H9 (cell line): ENCODE results near the gene CNDP1. TPM values are rescaled to one million over a fixed set of nuclear protein-coding genes. Genes with fewer than 3 reads are reported as not detected.

Experiments used
- DNase-seq: peaks from one replicate; pipeline ENCODE4 v3.0.0-alpha.2; 2017
- H2AFZ ChIP-seq: one replicate; pipeline ENCODE4 v1.6.1; 2013; ENCODE audit warnings: mild to moderate bottlenecking, low read length, control low read depth, moderate library complexity
- H2AK5ac ChIP-seq: 2 replicates; pipeline ENCODE4 v1.6.1; 2013; ENCODE audit warnings: low read length, control low read depth, mixed read lengths; ENCODE audit not compliant: insufficient read length
- H2BK120ac ChIP-seq: one replicate; pipeline ENCODE4 v1.6.1; 2013; ENCODE audit warnings: low read depth, mild to moderate bottlenecking, low read length, control low read depth, inconsistent platforms; ENCODE audit not compliant: poor library complexity, severe bottlenecking
- H2BK12ac ChIP-seq: 2 replicates; pipeline ENCODE4 v1.6.1; 2013; ENCODE audit warnings: low read length, control low read depth, mixed read lengths, low read depth; ENCODE audit not compliant: insufficient read length
- H2BK15ac ChIP-seq: 2 replicates; pipeline ENCODE4 v1.6.1; 2013; ENCODE audit warnings: low read depth, low read length, control low read depth
- H2BK20ac ChIP-seq: one replicate; pipeline ENCODE4 v1.6.1; 2013; ENCODE audit warnings: low read depth, mild to moderate bottlenecking, low read length, control low read depth, inconsistent platforms; ENCODE audit not compliant: poor library complexity, severe bottlenecking
- H2BK5ac ChIP-seq: 2 replicates; pipeline ENCODE4 v1.6.1; 2013; ENCODE audit warnings: low read length, control low read depth, mixed read lengths; ENCODE audit not compliant: insufficient read length
- H3K14ac ChIP-seq: 2 replicates; pipeline ENCODE4 v1.6.1; 2013; ENCODE audit warnings: low read length, control low read depth; ENCODE audit not compliant: insufficient read depth
- H3K18ac ChIP-seq: 2 replicates; pipeline ENCODE4 v1.6.1; 2013; ENCODE audit warnings: low read depth, mild to moderate bottlenecking, mixed read lengths, low read length, control low read depth; ENCODE audit not compliant: insufficient read length
- H3K23ac ChIP-seq: 2 replicates; pipeline ENCODE4 v1.6.1; 2013; ENCODE audit warnings: low read length, control low read depth, mixed read lengths, low read depth; ENCODE audit not compliant: insufficient read length
- H3K23me2 ChIP-seq: 2 replicates; pipeline ENCODE4 v1.6.1; 2013; ENCODE audit warnings: low read depth, mild to moderate bottlenecking, mixed read lengths, low read length, control low read depth; ENCODE audit not compliant: insufficient read length, poor library complexity, severe bottlenecking
- H3K27ac ChIP-seq: 2 replicates; pipeline ENCODE4 v1.5.1; 2013; ENCODE audit warnings: low read length, control low read depth, mixed read lengths, low read depth; ENCODE audit not compliant: insufficient read length
- H3K27me3 ChIP-seq: 2 replicates; pipeline ENCODE4 v1.6.1; 2013; ENCODE audit warnings: low read length, control low read depth, inconsistent platforms; ENCODE audit not compliant: insufficient read depth
- H3K4ac ChIP-seq: 2 replicates; pipeline ENCODE4 v1.6.1; 2013; ENCODE audit warnings: low read depth, mild to moderate bottlenecking, control low read depth, inconsistent platforms, low read length, moderate library complexity
- H3K4me1 ChIP-seq: 2 replicates; pipeline ENCODE4 v1.6.1; 2013; ENCODE audit warnings: low read length, control low read depth, inconsistent platforms; ENCODE audit not compliant: insufficient read depth
- H3K4me2 ChIP-seq: 2 replicates; pipeline ENCODE4 v1.6.1; 2013; ENCODE audit warnings: low read length, control low read depth, mixed read lengths; ENCODE audit not compliant: insufficient read length, insufficient read depth
- H3K56ac ChIP-seq: 2 replicates; pipeline ENCODE4 v1.6.1; 2013; ENCODE audit warnings: low read depth, mild to moderate bottlenecking, mixed read lengths, low read length, control low read depth; ENCODE audit not compliant: insufficient read length
- H3K79me1 ChIP-seq: 2 replicates; pipeline ENCODE4 v1.6.1; 2013; ENCODE audit warnings: low read depth, mild to moderate bottlenecking, moderate library complexity, low read length, control low read depth, inconsistent platforms; ENCODE audit not compliant: insufficient read depth, poor library complexity, severe bottlenecking
- H3K79me2 ChIP-seq: 2 replicates; pipeline ENCODE4 v1.6.1; 2013; ENCODE audit warnings: low read length, control low read depth, inconsistent platforms; ENCODE audit not compliant: insufficient read depth
- H3K9ac ChIP-seq: 2 replicates; pipeline ENCODE4 v1.6.1; 2013; ENCODE audit warnings: low read length, control low read depth, mixed read lengths; ENCODE audit not compliant: insufficient read length; ENCODE audit errors: extremely low read depth
- H3K9me3 ChIP-seq: one replicate; pipeline ENCODE4 v1.6.1; 2013; ENCODE audit warnings: low read depth, low read length, inconsistent platforms; ENCODE audit not compliant: control insufficient read depth
- H3T11ph ChIP-seq: one replicate; pipeline ENCODE4 v1.6.1; 2013; ENCODE audit warnings: mild to moderate bottlenecking, low read length, control low read depth, inconsistent platforms
- H4K20me1 ChIP-seq: one replicate; pipeline ENCODE4 v1.6.1; 2013; ENCODE audit not compliant: control insufficient read depth, insufficient read length, insufficient read depth
- H4K5ac ChIP-seq: 2 replicates; pipeline ENCODE4 v1.6.1; 2013; ENCODE audit warnings: low read depth, mild to moderate bottlenecking, mixed read lengths, low read length, control low read depth; ENCODE audit not compliant: insufficient read length
- H4K8ac ChIP-seq: replicated peaks from 2 replicates; pipeline ENCODE4 v1.6.1; 2013; ENCODE audit warnings: low read length, control low read depth, mixed read lengths, low read depth; ENCODE audit not compliant: insufficient read length
- H4K91ac ChIP-seq: 2 replicates; pipeline ENCODE4 v1.6.1; 2013; ENCODE audit warnings: low read depth, mild to moderate bottlenecking, moderate library complexity, mixed read lengths, low read length, control low read depth; ENCODE audit not compliant: insufficient read length
- H3K27ac Mint-ChIP-seq, 3 experiments: 2 replicates in 2 of 3; 3 replicates in 1 of 3; pipeline ENCODE4 v1.8.0; 2020 to 2021; ENCODE audit warnings: mixed read lengths in 3 of 3, mild to moderate bottlenecking in 1 of 3, moderate library complexity in 1 of 3
- H3K27me3 Mint-ChIP-seq: 2 replicates; pipeline ENCODE4 v1.8.0; 2021; ENCODE audit warnings: low read depth, mild to moderate bottlenecking, moderate library complexity, mixed read lengths
- H3K36me3 Mint-ChIP-seq, 3 experiments: 2 replicates in 2 of 3; 3 replicates in 1 of 3; pipeline ENCODE4 v1.8.0; 2020 to 2021; ENCODE audit warnings: low read depth in 3 of 3, mixed read lengths in 3 of 3; ENCODE audit not compliant: insufficient read depth in 1 of 3
- H3K4me1 Mint-ChIP-seq, 2 experiments: 2 replicates each; pipeline ENCODE4 v1.8.0; 2020; ENCODE audit warnings: mixed read lengths in 2 of 2
- H3K4me3 Mint-ChIP-seq, 2 experiments: 2 replicates in 1 of 2; 3 replicates in 1 of 2; pipeline ENCODE4 v1.8.0; 2020 to 2021; ENCODE audit warnings: mild to moderate bottlenecking in 2 of 2, mixed read lengths in 2 of 2, moderate library complexity in 1 of 2
- H3K9me3 Mint-ChIP-seq, 2 experiments: 2 replicates in 1 of 2; 3 replicates in 1 of 2; pipeline ENCODE4 v1.8.0; 2020; ENCODE audit warnings: mild to moderate bottlenecking in 2 of 2, mixed read lengths in 2 of 2, moderate library complexity in 1 of 2
- CTCF ChIP-seq: fragments of 200-600 bp; sonication (generic); conservative IDR thresholded peaks from 3 replicates; pipeline ENCODE4 v1.8.0; 2021; ENCODE audit warnings: antibody characterized with exemption, mild to moderate bottlenecking
- WGBS: extraction: QIAGEN DNeasy Blood & Tissue Kit; methylation state at CpG from one replicate; pipeline ENCODE4 v1.1.7; 2013; ENCODE audit warnings: missing lambda C conversion rate, low lambda C conversion rate, mixed read lengths; ENCODE audit not compliant: insufficient read length; ENCODE audit errors: extremely low coverage; 5-methylcytosine and 5-hydroxymethylcytosine counted together
- total RNA-seq: library from RNA; stranded (reverse); gene quantifications from 2 replicates; pipeline ENCODE4 v1.2.1, GENCODE V29; 2021

Gene CNDP1
- total RNA-seq, 1 experiment from 2014 or later = not detected

GRCh38 chr18:74587441-74587840, 53.1 kb downstream of the CNDP1 start:
- Histone ChIP-seq H3K9me3 (no peaks in the 10 kb centered on the region), H3K79me2 (no peaks in the 10 kb centered on the region), H3K18ac (no peak overlapping the region), H3K23ac (no peak overlapping the region), H2BK120ac (no peak overlapping the region), H3K9ac (no peak overlapping the region), H2BK15ac (no peak overlapping the region), H4K5ac (no peak overlapping the region), H3K23me2 (no peaks in the 10 kb centered on the region), H4K20me1 (no peaks in the 10 kb centered on the region), H3K79me1 (no peaks in the 10 kb centered on the region), H3K4ac (no peak overlapping the region), H3T11ph (no peak overlapping the region), H3K56ac (no peak overlapping the region), H3K4me1 (no peaks in the 10 kb centered on the region), H4K91ac (no peak overlapping the region), H3K27ac (no peak overlapping the region), H3K4me2 (no peak overlapping the region), H3K27me3 (no peaks in the 10 kb centered on the region), H3K14ac (no peak overlapping the region), H2AFZ (no peak overlapping the region), H4K8ac (no peak overlapping the region), H2BK20ac (no peak overlapping the region), H2BK5ac (no peak overlapping the region), H2AK5ac (no peak overlapping the region), H2BK12ac (no peak overlapping the region)
- Mint-ChIP-seq H3K36me3 (no peaks in the 10 kb centered on the region), H3K9me3 (no peaks in the 10 kb centered on the region), H3K4me1 (no peaks in the 10 kb centered on the region), H3K4me3 (no peak overlapping the region), H3K27me3 (peaks cover 33% of the 10 kb centered on the region), H3K27ac (no peak overlapping the region; a peak in 1 of 7 replicates)
- no peak for DNase-seq
- no peak for TF ChIP-seq CTCF
- no CpG with 5 or more reads among the region's 8 CpGs for WGBS
